ENCODE measurements around the gene VPS72. TPM values are rescaled to one million over a fixed set of nuclear protein-coding genes. Genes with fewer than 3 reads are reported as not detected.

The VPS72 gene
- total RNA-seq, 1 experiment from 2014 or later, result 105 TPM

DNA sequence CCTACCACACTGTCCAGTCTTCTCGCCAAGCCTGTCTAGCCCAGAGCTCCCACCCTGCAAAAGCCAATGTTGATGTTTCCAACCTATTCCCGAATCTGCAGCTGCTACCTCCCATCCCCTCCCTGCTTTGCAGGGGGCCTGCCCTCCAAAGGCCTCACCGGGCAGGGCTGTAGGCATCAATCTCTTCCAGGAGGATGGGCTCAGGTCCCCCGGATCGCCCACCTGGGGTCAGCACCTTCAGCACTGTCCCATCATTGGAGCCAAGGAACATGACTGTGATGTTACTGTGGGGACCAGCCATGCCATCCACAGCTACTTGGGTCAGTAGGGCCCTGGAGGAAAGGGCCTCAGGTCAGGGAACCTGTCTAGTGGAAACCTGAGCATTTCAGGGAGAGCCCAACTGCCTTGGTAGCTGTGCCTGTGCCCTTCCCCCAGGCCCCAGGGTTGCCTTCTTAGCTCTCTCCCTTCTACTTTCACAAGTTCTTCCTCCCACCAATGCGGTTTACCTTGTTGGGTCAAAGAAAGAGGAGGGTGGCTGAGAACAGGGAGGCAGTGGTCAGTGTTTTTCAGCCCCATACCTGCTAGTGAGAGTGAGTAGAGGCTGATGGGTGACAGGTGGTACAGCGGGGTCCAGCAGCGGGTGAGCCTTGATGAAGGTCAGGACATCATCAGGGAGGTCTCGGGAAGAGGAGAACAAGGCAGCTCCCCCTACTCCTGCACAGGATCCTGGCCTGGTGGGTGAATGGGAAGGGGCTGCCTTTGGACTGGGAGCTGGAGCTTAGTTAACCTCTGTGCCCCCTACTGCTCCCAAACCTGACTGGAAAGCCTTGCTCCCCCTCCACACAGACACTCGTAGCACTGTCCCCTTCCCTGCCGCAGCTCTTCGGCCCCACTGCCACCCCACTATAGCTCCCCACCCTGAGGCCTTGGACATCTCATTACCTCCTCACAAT is 54.3 kb downstream of the VPS72 start:
- Histone ChIP-seq H3K36me3 (no peaks in the 10 kb centered on the region), H3K27me3 (no peaks in the 10 kb centered on the region), H3K9me3 (no peaks in the 10 kb centered on the region), H3K4me3 (no peak overlapping the region)
- DNase-seq, result no peak

- Histone ChIP-seq H3K9me3 (no peaks in the 10 kb centered on the region), H3K36me3 (no peaks in the 10 kb centered on the region), H3K4me3 (no peak overlapping the region), H3K27me3 (no peaks in the 10 kb centered on the region)
- no peak for DNase-seq
Measured at GRCh38 chr1:151134991-151135390, 55.0 kb downstream of the VPS72 start.

GRCh38 chr1:151134396-151134795 is 55.6 kb downstream of the VPS72 start:
- Histone ChIP-seq H3K4me3 (no peak overlapping the region), H3K27me3 (no peaks in the 10 kb centered on the region), H3K9me3 (no peaks in the 10 kb centered on the region), H3K36me3 (no peaks in the 10 kb centered on the region)
- no peak for DNase-seq

DNA sequence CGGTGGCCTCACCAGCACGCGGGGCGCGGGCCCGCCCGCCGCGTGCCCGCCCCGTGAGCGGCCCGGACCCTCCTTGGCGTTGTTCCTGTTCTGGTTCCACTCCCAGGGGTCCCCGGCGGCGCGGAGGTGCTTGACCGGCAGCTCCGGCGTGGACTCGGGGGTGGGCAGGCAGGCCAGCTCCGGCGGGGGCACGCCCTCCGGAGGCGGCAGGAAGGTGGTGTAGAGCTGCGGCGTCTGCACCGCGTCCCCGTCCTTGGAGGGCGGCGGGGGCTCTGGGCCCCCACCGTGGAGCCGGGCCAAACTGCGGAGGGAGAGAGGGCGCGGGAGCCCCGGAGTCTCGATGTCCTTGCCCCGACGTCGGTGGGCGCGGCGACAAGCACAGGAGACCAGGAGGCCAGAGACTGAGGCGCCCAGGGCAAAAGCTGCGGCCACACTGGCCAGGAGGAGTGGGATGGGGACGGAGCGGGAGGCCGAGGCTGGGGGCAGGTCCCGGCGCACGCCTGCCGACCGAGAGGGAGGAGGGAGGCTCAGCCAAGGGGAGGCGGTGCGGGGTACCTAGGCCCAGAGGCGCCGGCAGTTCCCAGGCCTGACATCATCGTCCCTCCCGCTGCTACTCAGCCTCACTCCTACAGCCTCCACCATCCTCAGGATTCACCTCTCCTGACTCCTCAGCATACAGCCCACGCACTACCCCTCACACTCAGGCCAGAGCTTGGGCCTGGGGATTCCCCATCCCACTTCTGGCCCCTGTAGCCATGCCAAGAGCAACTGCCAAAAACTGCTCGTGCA is 56.8 kb downstream of the VPS72 start:
- Histone ChIP-seq H3K36me3 (no peaks in the 10 kb centered on the region), H3K27me3 (no peaks in the 10 kb centered on the region), H3K4me3 (no peak overlapping the region), H3K9me3 (no peaks in the 10 kb centered on the region)
- peak; percentile 14 for DNase-seq

DNA sequence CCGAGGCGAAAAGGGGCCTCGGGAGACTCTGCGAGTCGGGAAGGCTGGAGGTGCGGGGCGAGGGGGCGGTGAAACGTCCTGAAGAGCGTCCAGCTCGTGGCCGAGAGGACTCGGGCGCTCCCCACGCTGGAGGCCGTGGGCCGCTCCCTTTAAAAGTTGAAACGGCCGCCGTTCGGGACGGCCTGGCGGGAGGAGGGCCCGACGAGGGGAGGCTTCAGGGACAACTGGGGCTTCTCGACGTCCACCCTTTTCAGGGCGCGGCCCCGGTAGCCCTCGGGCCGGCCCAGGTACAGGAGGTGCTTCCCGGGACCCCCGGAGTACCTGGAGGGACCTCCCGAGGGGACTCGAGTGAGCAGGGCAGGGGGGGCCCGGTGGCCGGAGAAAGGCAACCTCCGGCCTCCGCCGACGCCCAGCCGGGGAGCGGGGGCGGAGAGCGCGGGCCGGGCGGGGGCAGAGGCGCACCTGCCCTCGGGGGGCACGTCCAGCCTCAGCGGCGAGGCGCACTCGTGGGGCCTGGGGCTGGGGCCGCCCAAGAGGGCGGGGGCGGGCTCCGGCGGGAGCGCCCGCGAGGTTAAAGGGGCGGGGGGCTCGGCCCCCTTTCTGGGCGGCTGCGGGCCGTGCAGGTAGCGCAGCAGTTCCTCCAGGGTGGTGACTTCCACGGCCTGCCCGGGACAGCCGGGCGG is 57.5 kb downstream of the VPS72 start:
- no peak for DNase-seq
- H3K4me3 ChIP-seq, result no peak overlapping the region
- H3K27me3 ChIP-seq, result no peaks in the 10 kb centered on the region
- H3K9me3 ChIP-seq, result no peaks in the 10 kb centered on the region
- no peaks in the 10 kb centered on the region for H3K36me3 ChIP-seq

GRCh38 chr1:151131701-151132334 is 58.2 kb downstream of the VPS72 start:
- Histone ChIP-seq H3K4me3 (no peak overlapping the region), H3K9me3 (no peaks in the 10 kb centered on the region), H3K27me3 (no peaks in the 10 kb centered on the region), H3K36me3 (no peaks in the 10 kb centered on the region)
- no peak for DNase-seq

- Histone ChIP-seq H3K4me3 (no peak overlapping the region), H3K9me3 (no peaks in the 10 kb centered on the region)
- no peak for DNase-seq
Measured at GRCh38 chr1:151130987-151131586, 58.9 kb downstream of the VPS72 start.

DNA sequence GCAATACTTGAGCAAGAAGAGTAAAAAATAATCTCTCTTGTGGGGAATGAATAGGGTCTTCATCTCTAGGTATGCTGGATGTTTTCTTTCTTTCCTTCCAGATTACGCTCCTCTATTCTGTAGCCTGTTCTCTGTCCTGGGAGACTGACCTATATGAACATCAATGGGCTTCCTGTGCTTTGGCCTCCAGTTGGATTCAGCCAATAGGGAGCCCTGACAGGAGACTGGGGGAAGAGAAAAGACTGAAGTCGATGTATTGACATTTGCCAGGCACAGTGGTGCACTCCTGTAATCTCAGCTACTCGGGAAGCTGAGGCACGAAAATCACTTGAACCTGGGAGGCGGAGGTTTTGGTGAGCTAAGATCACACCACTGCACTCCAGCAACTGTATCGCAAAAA is 61.2 kb downstream of the VPS72 start:
- Histone ChIP-seq H3K27me3 (no peaks in the 10 kb centered on the region), H3K9me3 (no peaks in the 10 kb centered on the region), H3K4me3 (no peak overlapping the region), H3K36me3 (no peaks in the 10 kb centered on the region)
- DNase-seq, result no peak

More at GRCh38 chr1:151130987-151131586, 58.9 kb downstream of the VPS72 start:
- H3K36me3 ChIP-seq, result no peaks in the 10 kb centered on the region
- no peaks in the 10 kb centered on the region for H3K27me3 ChIP-seq

Other genes starting within 250 kb of the VPS72 start
- 86.1 and 89.6 TPM in 2 replicates for gene CERS2, start 215.4 kb downstream of the VPS72 start, total RNA-seq (2014; rRNA removed; shearing (Covaris generic); ENCODE audit: low replicate concordance)
- gene ANXA9, start 207.9 kb downstream of the VPS72 start, total RNA-seq (2014; rRNA removed; shearing (Covaris generic); ENCODE audit: low replicate concordance), result 0.46 TPM in 1 of 2 replicates, not detected in the other
- gene MINDY1, start 183.3 kb downstream of the VPS72 start, total RNA-seq (2014; rRNA removed; shearing (Covaris generic); ENCODE audit: low replicate concordance), result 8.7 and 8.9 TPM in 2 replicates
- gene PRUNE1, start 181.7 kb downstream of the VPS72 start, total RNA-seq (2014; rRNA removed; shearing (Covaris generic); ENCODE audit: low replicate concordance), result 7.5 and 8.1 TPM in 2 replicates
- gene BNIPL, start 153.6 kb downstream of the VPS72 start, total RNA-seq (2014; rRNA removed; shearing (Covaris generic); ENCODE audit: low replicate concordance), result 0.20 and 5.5 TPM in 2 replicates
- gene C1orf56, start 142.4 kb downstream of the VPS72 start, total RNA-seq (2014; rRNA removed; shearing (Covaris generic); ENCODE audit: low replicate concordance), result 1.1 TPM in 1 of 2 replicates, not detected in the other
- 39.9 and 44.1 TPM in 2 replicates for gene CDC42SE1, start 130.6 kb downstream of the VPS72 start, total RNA-seq (2014; rRNA removed; shearing (Covaris generic); ENCODE audit: low replicate concordance)
- gene MLLT11, start 129.8 kb downstream of the VPS72 start, total RNA-seq (2014; rRNA removed; shearing (Covaris generic); ENCODE audit: low replicate concordance), result 6.8 and 11.5 TPM in 2 replicates
- 2.2 and 13.6 TPM in 2 replicates for gene GABPB2, start 119.4 kb downstream of the VPS72 start, total RNA-seq (2014; rRNA removed; shearing (Covaris generic); ENCODE audit: low replicate concordance)
- 1.4 TPM in 1 of 2 replicates, not detected in the other for gene SEMA6C, start 43.6 kb downstream of the VPS72 start, total RNA-seq (2014; rRNA removed; shearing (Covaris generic); ENCODE audit: low replicate concordance)
- gene TNFAIP8L2, start 33.5 kb downstream of the VPS72 start, total RNA-seq (2014; rRNA removed; shearing (Covaris generic); ENCODE audit: low replicate concordance), result not detected in 2 replicates
- gene LYSMD1, start 24.3 kb downstream of the VPS72 start, total RNA-seq (2014; rRNA removed; shearing (Covaris generic); ENCODE audit: low replicate concordance), result 2.0 and 11.4 TPM in 2 replicates
- 43.1 and 69.6 TPM in 2 replicates for gene SCNM1, start 24.1 kb downstream of the VPS72 start, total RNA-seq (2014; rRNA removed; shearing (Covaris generic); ENCODE audit: low replicate concordance)
- gene TMOD4, start 14.2 kb downstream of the VPS72 start, total RNA-seq (2014; rRNA removed; shearing (Covaris generic); ENCODE audit: low replicate concordance), result not detected in 2 replicates
- gene PIP5K1A, start 8.4 kb upstream of the VPS72 start, total RNA-seq (2014; rRNA removed; shearing (Covaris generic); ENCODE audit: low replicate concordance), result 28.3 and 38.6 TPM in 2 replicates
- gene PSMD4, start 64.5 kb upstream of the VPS72 start, total RNA-seq (2014; rRNA removed; shearing (Covaris generic); ENCODE audit: low replicate concordance), result 225 and 311 TPM in 2 replicates
- 14.9 and 22.9 TPM in 2 replicates for gene ZNF687, start 92.1 kb upstream of the VPS72 start, total RNA-seq (2014; rRNA removed; shearing (Covaris generic); ENCODE audit: low replicate concordance)
- gene PI4KB, start 137.2 kb upstream of the VPS72 start, total RNA-seq (2014; rRNA removed; shearing (Covaris generic); ENCODE audit: low replicate concordance), result 42.2 and 44.2 TPM in 2 replicates
- 39.5 and 61.6 TPM in 2 replicates for gene RFX5, start 157.1 kb upstream of the VPS72 start, total RNA-seq (2014; rRNA removed; shearing (Covaris generic); ENCODE audit: low replicate concordance)
- gene SELENBP1, start 182.5 kb upstream of the VPS72 start, total RNA-seq (2014; rRNA removed; shearing (Covaris generic); ENCODE audit: low replicate concordance), result 6.0 and 10.2 TPM in 2 replicates
- 609 and 703 TPM in 2 replicates for gene PSMB4, start 209.4 kb upstream of the VPS72 start, total RNA-seq (2014; rRNA removed; shearing (Covaris generic); ENCODE audit: low replicate concordance)